ENCODE data around the gene SIM1.

SIM1 gene

DNA sequence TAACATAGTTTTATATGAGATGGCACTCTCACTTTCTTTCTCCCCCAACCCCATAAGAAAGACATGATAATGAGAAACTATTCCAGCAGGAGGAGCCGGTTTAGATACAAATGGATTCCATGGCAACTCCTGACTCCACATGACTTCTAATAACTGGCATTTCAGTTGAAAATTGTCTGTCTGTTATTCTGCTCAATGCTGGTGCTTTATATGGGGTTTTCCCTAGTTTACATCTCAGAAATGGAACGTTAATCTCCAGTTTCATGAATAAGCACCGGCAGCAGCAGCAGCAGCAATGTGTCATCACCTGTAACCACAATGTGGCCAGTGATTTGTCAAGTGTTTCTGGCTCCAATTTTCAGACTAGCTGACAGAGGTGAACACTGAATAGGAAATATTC, 8.0 kb upstream of the SIM1 start:
- no peak for DNase-seq (ENCODE audit: low read depth)

DNA sequence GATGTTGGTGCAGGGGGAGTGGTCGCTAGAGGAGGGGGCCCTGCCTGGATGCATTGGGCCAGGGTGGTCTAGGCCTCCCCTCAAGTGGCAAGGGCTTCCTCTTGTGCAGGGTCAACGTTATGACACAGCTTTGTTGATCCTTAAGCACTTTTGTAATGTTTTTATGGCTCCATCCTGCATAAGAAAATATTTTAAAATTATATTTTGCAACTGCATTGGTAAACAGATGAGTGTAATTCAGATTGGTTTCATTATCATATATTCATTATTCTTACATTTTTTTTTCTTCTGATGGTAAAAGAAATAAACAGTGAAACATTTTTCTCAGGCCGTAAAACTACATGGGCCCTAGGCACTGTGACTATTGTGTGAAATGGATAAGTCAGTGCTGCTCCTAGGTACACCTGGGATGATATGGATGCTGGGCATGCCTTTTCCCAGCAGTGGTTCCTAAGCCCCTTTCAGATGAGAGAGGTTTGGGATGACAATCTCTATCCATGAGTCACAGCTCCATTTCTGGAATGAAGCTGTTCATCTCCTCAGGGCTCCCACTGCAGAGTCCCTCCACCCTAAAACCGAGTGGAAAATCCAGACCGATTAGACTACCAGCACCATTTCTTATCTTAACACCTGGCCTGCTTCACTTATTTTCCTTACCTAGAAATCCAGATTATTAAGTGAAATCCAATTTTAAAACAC, 5.8 kb upstream of the SIM1 start:
- no peak for DNase-seq (ENCODE audit: low read depth)

DNA sequence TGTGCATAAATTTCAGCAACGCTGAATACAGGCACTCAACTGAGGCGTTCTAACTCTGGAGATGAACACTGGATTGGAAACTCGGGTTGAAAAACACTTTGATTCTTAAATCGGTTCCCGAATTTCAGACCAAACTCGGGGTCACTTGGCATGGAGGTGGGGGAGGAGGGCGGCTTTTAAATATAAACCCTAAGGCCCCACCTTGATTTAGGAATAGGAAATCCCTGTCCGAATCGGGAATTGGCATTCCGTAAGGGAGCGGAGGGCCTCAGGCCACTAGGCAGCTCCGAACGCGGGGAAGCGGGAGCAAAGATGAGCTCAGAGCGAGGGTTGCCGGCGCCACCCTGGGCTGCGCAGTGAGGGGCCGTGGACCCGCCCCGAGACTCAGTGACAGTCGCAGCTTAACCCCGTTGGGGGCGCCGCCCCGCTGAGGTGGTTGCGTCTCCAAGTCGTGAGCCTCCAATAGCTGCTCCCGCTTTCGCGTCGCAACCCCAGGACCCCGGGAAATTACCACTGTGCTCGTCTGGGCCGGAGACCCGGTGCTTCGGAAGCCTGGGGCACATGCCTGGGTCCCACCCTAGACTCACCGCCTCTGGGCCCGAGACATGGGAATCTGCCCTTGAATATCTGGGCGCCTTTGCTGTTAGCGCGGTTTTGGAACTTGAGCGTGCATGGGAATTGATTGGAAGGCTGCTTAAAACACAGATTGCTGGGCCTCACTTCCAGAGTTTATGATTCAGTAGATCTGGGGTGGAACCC, 4.6 kb upstream of the SIM1 start:
- DNase-seq (ENCODE audit: low read depth) = no peak

DNA sequence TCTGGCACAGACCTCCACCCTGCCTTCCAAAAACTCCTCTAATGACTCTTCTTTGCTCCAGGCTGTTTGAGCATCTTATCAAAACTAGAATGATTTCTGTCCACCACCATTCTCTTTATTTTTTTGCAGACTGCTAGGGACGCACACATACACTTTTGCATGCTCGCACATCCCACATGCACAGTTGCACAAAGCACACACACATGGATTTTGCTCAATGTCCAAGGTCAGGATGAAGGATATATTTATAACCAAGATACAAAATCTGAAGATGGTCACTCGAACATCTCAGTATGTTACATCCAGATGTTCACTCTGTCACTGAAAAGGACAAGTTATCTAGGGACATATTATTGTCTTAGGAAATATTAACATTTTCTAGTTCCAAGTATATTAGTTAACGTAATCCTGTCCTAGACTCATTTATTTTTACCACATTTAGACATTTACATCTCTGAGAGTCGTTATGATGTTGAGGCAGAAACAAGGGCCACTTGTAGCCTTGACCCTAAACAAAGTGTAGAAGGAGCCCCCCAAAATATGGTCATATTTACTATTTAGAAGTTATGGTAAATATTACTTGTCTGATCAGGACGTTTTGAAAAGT, 3.4 kb upstream of the SIM1 start:
- DNase-seq (ENCODE audit: low read depth) = no peak

DNA sequence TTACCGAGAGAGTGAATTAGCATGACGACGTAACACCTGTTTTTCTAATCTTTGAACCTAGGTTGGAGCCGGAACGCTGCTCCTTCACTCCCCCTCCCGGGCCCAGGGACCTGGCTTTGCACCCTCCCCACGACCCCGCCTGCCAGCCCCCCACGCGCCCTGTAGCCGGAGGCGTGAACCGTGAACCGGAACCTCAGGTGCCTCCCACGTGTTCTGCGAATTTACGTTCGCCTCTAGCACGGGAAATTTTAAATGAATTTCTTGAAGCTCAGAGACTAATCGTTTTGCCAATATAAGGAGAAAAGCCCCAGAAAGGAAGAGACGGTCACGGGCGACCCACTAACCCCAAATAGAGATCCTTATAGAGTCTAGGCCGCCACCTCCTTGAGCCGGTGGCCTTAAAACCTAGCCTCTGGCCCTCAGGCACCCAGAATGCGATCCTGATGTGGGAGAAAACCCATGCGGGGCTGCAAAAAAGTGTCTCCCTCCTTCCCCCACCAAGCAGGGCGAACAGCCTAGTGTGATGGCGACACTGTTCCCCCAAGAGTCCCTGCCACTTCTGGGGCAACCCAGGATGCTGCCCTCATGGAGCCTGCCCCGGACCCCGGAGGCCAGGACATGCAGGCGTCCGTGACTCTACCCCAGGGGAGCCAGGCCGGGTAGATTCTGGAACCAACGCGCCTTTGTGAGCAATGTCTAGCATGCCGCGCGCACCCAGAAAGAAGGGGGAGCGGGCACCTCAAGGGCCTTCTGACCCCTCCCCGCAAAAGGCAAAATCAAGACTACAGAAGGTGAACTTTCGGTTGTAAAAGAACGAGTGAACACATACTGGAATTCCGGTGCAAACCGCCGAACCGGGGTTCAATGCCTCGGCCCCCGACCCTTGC, 2.7 kb upstream of the SIM1 start:
- no peak for DNase-seq (ENCODE audit: low read depth)

DNA sequence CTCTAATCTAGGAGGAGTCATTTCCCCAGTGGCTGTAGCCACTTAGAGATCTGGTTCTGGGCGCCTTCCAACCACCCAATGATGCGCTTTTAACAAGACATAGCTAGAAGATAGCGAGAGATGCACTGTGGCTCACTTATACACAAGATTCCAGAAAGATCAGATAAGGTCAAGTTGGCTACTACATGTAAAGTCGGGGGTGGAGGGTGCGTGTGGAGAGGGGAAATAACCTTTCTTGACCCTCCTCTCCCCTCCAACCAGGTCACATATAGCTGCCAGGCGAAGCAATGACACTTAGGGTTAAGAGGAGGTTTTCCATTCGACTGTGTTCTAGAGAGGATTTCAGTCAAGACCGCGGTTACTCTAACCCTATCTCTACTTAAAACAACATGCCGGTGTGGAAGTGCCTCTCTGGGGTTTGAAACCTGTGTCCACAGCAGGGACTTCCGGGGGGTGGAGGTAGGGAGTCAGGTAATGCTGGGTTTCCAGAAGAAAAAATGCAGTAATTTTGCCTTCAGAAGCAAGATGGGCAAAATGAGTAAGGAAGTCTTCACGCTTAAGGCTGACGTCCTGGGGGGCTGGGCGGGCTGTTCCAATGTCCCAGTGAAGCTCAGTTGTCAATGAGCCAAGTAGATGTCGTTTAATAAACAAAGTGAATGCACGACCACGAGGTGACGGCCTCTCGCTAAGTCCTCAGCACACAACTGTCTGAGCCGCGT, 1.8 kb upstream of the SIM1 start:
- no peak for DNase-seq (ENCODE audit: low read depth)

DNA sequence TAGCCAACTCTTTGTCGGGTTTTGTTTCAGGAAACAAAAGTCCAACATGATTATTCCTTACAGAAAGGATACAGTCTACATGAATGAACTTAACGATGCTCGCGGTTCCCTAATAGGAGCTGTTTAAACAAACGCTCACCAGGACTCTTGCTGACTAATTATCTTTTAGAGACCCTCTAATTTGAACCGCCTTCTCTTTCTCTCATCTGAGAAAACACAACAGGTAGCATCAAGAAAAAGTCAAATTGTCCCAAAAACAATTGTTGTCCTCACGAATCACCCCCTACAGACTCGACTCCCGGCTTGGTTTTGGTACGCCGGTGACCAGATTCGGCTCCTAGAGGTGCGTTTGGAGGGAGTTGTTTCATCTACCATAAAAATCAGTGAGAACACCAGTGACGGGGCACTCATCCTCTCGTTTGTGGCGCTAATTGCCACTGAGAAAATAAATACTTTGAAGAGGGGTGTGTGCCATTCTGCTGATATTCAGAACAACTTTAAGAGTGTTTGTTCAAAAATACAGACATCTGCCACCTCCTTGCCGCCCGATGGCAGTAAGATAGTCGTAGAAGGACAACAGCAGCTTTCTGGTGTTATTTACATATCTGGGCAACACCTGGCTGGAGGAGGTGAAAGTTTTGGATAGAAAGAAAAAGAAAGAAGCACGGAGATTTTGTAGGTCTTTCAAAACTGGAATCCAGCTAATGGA, 1.1 kb upstream of the SIM1 start:
- no peak for DNase-seq (ENCODE audit: low read depth)

DNA sequence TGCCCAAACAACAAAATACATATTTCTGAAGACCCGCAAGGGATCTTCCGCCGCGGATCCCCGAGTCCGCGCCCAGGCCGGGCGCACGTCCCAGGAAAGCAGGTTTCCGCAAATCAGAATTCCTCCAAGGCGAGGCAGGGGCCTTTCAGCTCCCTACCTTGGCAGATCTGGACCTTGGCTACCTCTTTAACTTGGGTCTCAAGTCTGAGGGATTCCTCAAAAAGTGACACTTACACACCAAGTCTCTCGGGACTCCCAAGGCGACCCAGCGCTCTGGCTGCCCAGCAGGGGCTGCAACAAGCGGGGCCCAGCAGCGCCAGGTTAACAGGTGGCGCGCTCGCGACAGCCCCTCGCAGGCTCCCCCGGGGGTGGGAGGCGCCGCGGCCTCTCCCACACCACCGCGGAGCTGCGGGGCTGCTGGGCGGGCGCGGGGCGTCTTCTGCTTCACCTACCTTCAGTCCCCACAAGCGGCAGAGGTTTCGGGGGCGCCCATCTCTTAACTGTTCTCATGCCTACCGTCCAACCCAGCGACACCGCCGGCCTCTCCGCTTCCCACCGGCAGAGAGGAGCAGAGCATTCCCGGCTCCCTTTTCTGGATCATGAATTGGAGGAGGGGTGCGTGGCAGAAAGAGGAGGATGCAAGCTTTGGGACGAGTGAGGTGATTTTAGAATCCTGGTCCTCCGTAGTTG, 414 bp downstream of the SIM1 start:
- no peak for DNase-seq (ENCODE audit: low read depth)

DNA sequence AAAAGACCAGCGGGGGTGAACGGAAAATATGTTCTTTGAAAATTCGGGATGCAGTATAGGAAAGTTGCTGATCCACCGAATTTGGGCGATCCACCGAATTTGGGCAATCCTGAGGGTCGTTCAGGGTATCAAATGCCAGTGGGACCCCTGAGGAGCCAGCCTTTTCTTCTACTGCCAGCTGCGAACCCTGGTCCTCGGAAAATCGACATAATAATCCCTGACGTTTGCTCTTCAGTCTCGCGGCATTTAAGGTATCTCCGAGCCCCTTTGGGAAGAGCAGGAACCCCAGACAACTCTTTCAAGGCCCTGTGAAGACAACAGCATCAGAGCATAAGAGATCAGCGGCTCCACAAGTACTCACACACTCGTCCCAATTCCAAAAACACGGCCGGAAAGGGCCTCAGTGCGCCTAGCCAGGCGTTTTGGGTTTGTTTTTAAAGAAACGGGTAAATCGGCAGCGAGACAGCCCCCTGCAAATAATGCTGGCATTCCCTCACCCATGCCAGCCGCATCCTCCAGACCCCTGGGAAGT, 1.0 kb downstream of the SIM1 start:
- no peak for DNase-seq (ENCODE audit: low read depth)

DNA sequence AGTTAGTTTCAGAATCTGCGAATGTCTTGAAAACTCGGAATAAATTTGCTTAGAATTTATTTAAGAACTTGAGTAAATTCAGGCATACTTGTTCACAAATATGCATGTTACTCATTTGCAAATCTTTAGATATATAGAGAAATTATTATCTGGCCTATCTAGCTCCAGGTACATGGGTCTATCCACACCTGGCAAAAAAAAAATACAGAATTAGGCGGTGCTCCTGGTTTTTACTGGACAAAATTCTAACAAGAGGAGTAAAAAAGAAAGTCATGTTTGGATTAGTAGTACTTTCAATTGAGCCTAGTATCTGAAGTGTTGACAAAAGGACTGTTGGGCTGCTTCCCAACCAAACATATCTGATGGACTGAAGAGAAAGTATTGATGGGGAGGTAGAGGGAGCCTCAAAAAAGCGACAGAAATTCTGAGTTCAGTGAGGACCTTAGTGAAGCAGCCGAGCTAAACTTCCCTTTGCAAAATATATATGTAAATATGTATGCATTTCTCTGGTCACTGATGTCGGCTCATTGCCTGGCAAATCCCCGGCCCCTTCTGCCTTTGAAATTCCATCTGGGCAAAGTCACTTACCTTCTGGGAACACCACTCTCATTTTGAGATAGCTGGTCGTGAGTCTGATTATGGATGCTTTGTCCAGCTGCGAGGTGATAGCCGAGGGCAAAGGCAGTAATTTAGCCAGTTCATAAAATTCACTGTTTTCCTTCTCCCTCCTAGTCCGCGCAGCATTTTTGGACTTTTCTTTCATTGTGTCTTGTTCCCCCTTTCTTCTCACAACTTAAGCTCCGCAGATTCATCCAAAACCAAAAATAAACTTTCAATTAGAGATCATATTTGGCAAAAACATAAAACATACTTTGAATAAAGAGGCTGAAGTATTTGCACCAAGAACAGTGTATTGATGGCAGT, 1.8 kb downstream of the SIM1 start:
- no peak for DNase-seq (ENCODE audit: low read depth)

DNA sequence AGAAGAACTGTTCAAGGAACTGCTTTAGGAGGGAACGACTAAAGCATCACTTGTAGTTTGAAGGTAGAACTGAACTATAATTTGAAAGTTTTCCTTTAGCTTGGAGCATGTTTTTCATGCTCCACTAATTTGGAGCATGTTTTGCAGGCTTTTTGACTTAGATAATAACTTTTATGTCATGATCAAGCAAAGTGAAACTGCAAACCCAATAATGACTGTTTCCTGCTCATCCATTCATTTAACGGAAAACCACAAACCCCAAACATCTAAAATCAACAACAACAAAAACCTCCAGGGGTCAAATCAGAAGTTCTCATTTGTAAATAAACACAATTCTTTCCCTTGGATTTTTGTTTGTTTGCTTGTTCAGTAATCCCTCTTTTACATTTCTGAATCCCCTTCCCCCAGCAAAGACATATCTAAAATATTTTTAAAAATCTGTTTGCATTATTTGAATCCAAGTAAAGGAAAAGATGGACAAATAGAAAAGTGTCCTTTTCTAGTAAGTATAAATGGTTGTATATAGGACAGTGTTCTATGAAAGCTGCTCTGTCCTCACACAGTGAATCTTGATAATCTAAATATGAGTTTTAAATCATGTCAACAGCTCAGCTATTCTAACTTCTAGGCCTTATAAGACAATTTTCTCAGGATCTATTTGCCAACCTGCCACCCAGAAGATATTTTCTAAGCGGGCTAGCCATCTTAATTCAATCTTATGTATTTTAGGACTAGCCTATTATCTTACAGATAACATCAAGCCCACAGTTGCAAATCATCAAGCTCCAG, 2.6 kb downstream of the SIM1 start:
- DNase-seq (ENCODE audit: low read depth) = no peak

DNA sequence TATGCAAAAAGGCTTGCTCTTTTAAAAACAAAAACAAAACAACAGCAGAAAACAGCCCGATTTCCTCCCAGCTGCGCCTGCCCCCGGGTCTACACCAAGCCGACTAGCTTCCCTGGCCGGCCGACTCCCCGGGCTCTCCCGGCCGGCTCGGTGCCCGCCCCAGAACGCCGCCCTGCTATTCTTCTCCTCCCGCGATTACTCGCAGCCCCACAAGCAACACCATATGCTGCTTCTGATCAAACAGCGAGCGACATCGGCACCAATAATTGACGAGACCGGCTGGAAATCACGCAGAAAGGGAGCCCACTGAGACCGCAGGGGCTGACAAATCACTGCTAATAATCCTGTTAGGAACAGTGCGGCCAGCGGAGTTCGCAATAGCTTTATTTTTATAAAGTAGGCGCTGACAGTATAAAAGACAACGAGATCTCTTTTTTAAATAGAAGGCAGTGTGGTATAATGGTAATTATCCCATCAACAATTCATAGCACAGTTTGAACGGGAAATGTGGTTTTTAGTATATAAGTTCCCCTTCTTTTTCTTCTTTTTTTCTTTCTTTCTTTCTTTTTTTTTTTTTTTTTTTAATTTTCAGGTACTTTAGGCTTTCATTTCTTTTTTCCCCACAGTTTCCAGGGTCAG, 3.3 kb downstream of the SIM1 start:
- no peak for DNase-seq (ENCODE audit: low read depth)

DNA sequence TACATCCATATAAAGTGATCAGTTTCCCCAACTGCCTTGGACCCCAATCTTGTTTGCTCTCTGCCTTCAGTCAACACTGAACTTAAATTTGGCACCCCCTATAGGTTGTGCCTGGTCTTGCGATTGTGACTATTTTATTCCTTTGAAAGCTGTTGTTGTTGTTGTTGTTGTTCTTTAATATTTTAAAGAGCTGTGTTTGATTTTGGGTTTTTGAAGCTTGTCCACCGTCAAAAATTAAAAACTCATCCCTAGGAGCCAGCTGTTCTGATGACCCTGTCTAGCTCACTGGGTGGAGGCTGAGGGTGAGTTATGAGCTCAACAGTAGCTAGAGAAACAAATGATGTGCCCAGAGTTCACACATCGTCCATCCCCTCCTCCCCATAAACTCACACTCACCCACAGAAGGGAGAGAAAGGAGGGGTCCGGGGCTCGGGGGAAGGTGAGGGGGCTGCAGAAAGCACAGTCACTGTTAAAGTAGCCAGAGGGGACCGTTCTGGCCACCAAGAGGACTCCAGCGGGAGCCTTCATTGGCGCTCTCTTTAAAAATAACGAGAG, 4.0 kb downstream of the SIM1 start:
- DNase-seq (ENCODE audit: low read depth) = no peak

DNA sequence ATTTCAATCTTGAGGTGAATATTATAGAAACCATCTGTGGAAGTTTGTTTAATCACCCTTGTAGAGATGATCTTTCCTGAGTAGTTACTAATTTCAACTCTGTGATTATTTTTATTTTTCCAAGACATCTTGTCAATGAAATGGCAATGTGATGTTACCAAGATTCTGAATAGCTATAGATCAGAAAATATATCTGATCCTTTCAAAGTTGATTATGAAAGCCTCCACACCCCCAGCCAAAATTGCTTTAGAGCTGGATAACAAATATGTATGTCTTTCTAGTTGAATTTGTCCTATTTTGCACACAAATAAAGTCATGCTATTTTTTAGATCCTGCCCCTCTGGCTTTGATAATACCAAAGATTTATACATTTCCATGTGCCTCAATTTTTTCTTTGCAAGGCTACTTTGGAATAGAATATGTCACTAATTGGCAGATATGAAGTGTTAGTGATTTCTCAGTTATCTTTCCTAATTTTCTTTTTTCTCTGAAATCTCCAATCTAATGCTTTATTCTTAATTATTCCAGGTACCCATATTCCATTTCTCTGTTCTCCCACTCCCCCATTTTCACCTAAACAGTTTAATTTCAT, 5.0 kb downstream of the SIM1 start:
- DNase-seq (ENCODE audit: low read depth) = no peak

DNA sequence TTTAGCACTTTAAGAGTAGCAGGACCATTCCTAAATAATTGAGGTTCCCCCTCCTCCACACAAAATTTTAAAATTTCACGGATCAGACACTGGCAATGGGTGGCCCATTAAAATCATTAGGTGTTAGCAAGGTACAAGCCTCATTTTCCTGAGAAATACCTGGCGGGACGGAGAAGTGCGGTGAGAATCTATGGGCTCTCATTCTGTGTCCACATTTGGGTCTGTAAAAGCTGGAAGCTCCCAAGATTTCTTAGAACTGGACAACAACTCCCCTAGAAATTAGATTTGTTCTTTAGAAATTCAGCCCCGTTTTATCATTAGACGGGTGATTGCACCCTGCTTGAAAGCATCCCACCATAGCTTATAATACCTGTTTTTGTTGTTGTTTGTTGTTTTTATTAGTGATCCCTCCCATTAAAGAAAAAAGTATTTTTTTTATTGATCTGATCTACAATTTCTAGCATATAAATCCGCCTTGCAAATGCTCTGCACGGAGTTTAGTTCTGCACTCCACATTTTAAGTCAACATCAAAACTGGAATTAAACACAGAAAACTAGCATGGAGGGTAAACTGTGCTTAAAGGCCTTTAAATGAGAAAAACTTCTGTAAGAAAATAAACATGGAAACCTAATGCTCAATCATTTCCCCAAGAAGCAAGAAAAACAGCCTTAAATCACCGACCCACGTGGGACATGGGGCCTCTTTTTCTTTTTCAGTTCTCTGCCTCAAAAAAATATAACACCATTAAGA, 5.7 kb downstream of the SIM1 start:
- no peak for DNase-seq (ENCODE audit: low read depth)

DNA sequence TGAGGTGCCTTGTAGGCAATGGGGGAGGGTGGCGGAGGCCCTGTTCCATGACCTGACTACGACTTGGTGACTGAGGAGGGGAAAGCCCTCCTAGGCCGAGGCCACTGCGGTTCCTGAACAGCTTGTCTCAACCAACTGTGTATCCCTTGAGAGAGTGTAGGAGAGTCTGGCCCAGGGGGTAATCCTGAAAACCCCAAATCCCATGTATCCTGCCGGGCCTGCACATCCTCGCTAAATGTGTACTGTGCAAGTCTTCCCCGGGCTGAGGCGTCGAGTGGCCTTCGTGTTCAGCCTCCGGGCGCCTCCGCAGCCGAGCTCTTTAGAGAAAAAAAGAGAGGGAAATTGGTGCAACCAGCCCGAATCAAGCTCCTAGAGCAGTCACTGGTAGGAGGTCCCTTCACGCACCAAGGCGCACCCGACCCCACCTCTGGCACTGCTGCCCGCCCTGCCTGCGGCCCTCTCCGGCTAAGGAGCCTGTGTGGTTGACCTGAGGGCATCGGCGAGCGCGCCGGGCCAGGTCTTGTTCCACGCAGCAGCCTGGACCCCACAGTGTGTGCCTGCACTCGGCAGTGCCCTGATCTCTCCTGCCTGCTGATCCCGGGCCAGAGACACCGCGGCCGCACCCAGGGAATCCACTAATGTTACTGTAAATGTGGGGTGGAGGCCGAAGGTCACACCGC, 7.3 kb downstream of the SIM1 start:
- no peak for DNase-seq (ENCODE audit: low read depth)
